ENCODE measurements around the gene GMDS.
A peak's percentile ranks its signal among the peaks of the same experiment; 100 is the strongest.

Gene GMDS

GRCh38 chr6:1810880-1811279 is 434.5 kb downstream of the GMDS start:
- H3K36me3 ChIP-seq (replicated peaks; ENCODE audit: low read depth, low read length), result no peaks in the 10 kb centered on the region
- H3K9ac ChIP-seq (ENCODE audit: low read length), result no peak overlapping the region
- no peak overlapping the region for H3K27ac ChIP-seq (ENCODE audit: low read length)
- H3K27me3 ChIP-seq (ENCODE audit: low read depth, low read length), result no peaks in the 10 kb centered on the region
- H3K9me3 ChIP-seq (ENCODE audit: insufficient read depth, low read length), result no peaks in the 10 kb centered on the region
- H3K79me2 ChIP-seq (ENCODE audit: low read length), result no peaks in the 10 kb centered on the region
- peak overlapping the region; percentile 22; the same call in 1 of the 2 replicates for H3K4me2 ChIP-seq (ENCODE audit: low read length)
- peaks cover 29% of the 10 kb centered on the region for H3K4me1 ChIP-seq (ENCODE audit: low read length)
- TF ChIP-seq EZH2phosphoT487 (IDR thresholded peaks at IDR 0.05; ENCODE audit: low read depth), result no peak
- no peak for TF ChIP-seq CTCF (IDR thresholded peaks at IDR 0.05; ENCODE audit: low read depth, low read length)
- no peak overlapping the region for H3K4me3 ChIP-seq (ENCODE audit: low read length)
- H2AFZ ChIP-seq (ENCODE audit: low read depth, low read length), result no peak overlapping the region
- H4K20me1 ChIP-seq (ENCODE audit: insufficient read depth, low read length), result no peaks in the 10 kb centered on the region

GRCh38 chr6:1809291-1809988 is 436.0 kb downstream of the GMDS start:
- Histone ChIP-seq H4K20me1 (ENCODE audit: insufficient read depth, low read length) (no peaks in the 10 kb centered on the region), H3K27ac (ENCODE audit: low read length) (no peak overlapping the region), H3K4me3 (ENCODE audit: low read length) (no peak overlapping the region), H2AFZ (ENCODE audit: low read depth, low read length) (no peak overlapping the region), H3K36me3 (replicated peaks; ENCODE audit: low read depth, low read length) (no peaks in the 10 kb centered on the region), H3K4me1 (ENCODE audit: low read length) (peaks cover 29% of the 10 kb centered on the region), H3K4me2 (ENCODE audit: low read length) (no peak overlapping the region), H3K79me2 (ENCODE audit: low read length) (no peaks in the 10 kb centered on the region), H3K27me3 (ENCODE audit: low read depth, low read length) (no peaks in the 10 kb centered on the region), H3K9ac (ENCODE audit: low read length) (no peak overlapping the region), H3K9me3 (ENCODE audit: insufficient read depth, low read length) (no peaks in the 10 kb centered on the region)
- TF ChIP-seq EZH2phosphoT487 (IDR thresholded peaks at IDR 0.05; ENCODE audit: low read depth), result no peak
- no peak for TF ChIP-seq CTCF (IDR thresholded peaks at IDR 0.05; ENCODE audit: low read depth, low read length)

- no peaks in the 10 kb centered on the region for H3K36me3 ChIP-seq (replicated peaks; ENCODE audit: low read depth, low read length)
- H2AFZ ChIP-seq (ENCODE audit: low read depth, low read length), result no peak overlapping the region
- peaks cover 21% of the 10 kb centered on the region for H3K4me1 ChIP-seq (ENCODE audit: low read length)
- no peak overlapping the region for H3K9ac ChIP-seq (ENCODE audit: low read length)
- H3K4me3 ChIP-seq (ENCODE audit: low read length), result no peak overlapping the region
- no peaks in the 10 kb centered on the region for H3K27me3 ChIP-seq (ENCODE audit: low read depth, low read length)
- H3K4me2 ChIP-seq (ENCODE audit: low read length), result no peak overlapping the region
- no peaks in the 10 kb centered on the region for H3K9me3 ChIP-seq (ENCODE audit: insufficient read depth, low read length)
- no peak overlapping the region for H3K27ac ChIP-seq (ENCODE audit: low read length)
- H3K79me2 ChIP-seq (ENCODE audit: low read length), result no peaks in the 10 kb centered on the region
- no peaks in the 10 kb centered on the region for H4K20me1 ChIP-seq (ENCODE audit: insufficient read depth, low read length)
- TF ChIP-seq CTCF (IDR thresholded peaks at IDR 0.05; ENCODE audit: low read depth, low read length) (no peak), EZH2phosphoT487 (IDR thresholded peaks at IDR 0.05; ENCODE audit: low read depth) (no peak)
These were observed 438.5 kb downstream of the GMDS start for GRCh38 chr6:1806935-1807334.

- peaks cover 43% of the 10 kb centered on the region for H3K4me1 ChIP-seq (ENCODE audit: low read length)
- no peaks in the 10 kb centered on the region for H4K20me1 ChIP-seq (ENCODE audit: insufficient read depth, low read length)
- no peak overlapping the region for H3K9ac ChIP-seq (ENCODE audit: low read length)
- H2AFZ ChIP-seq (ENCODE audit: low read depth, low read length), result no peak overlapping the region
- no peaks in the 10 kb centered on the region for H3K79me2 ChIP-seq (ENCODE audit: low read length)
- H3K4me2 ChIP-seq (ENCODE audit: low read length), result no peak overlapping the region
- H3K27ac ChIP-seq (ENCODE audit: low read length), result no peak overlapping the region
- H3K36me3 ChIP-seq (replicated peaks; ENCODE audit: low read depth, low read length), result no peaks in the 10 kb centered on the region
- H3K27me3 ChIP-seq (ENCODE audit: low read depth, low read length), result no peaks in the 10 kb centered on the region
- H3K9me3 ChIP-seq (ENCODE audit: insufficient read depth, low read length), result no peaks in the 10 kb centered on the region
- no peak overlapping the region for H3K4me3 ChIP-seq (ENCODE audit: low read length)
- TF ChIP-seq CTCF (IDR thresholded peaks at IDR 0.05; ENCODE audit: low read depth, low read length) (no peak), EZH2phosphoT487 (IDR thresholded peaks at IDR 0.05; ENCODE audit: low read depth) (no peak)
These were observed 442.7 kb downstream of the GMDS start for GRCh38 chr6:1802491-1803395.

Data from OCI-LY3 (cell line).